Spleen (tissue), 7 donors: ENCODE measurements around the gene ARID4B.

Source experiments
- POLR2AphosphoS5 ChIP-seq, 3 donors: sonication (generic); formaldehyde crosslinking; IDR thresholded peaks; one replicate each; pipeline ENCODE4 v1.5.1; 2017; ENCODE audit warnings: antibody characterized with exemption in 3 of 3
- TF ChIP-seq, protein P1 (sequence below), 11 experiments: fragments of 200-600 bp in 7 of 11; fragments of 450-650 bp in 4 of 11; sonication (generic) in 4 of 11; IDR thresholded peaks in 8 of 11; conservative IDR thresholded peaks in 3 of 11; 1 replicate in 7 of 11; 2 replicates in 4 of 11; pipeline versions ENCODE4 v1.4.0 to v1.8.0; 2016 to 2021; ENCODE audit warnings: antibody characterized with exemption in 11 of 11, inconsistent platforms in 4 of 11, mild to moderate bottlenecking in 1 of 11
- donor health status: DM: no; HTN: no; CAD: no; lungs with moderate emphysema.
- donor health status: DM: no; HTN: no; CAD: no.
- donor health status: DM: no; HTN: no; CAD: no.

DNA sequence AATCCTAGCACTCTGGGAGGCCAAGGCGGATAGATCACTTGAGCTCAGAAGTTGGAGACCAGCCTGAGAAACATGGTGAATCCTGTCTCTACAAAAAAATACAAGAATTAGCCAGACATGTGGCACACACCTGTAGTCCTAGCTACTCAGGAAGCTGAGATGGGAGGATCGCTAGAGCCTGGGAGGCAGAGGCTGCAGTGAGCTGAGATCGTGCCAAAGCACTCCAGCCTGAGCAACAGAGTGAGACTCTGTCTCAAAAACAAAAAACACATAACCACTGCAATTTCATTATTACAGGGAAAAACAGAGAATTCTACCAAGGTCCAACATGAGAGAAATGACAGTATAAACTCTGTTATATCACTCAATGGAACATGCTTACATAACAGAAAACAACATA is 194.9 kb downstream of the ARID4B start:
- TF ChIP-seq, protein P1, sequence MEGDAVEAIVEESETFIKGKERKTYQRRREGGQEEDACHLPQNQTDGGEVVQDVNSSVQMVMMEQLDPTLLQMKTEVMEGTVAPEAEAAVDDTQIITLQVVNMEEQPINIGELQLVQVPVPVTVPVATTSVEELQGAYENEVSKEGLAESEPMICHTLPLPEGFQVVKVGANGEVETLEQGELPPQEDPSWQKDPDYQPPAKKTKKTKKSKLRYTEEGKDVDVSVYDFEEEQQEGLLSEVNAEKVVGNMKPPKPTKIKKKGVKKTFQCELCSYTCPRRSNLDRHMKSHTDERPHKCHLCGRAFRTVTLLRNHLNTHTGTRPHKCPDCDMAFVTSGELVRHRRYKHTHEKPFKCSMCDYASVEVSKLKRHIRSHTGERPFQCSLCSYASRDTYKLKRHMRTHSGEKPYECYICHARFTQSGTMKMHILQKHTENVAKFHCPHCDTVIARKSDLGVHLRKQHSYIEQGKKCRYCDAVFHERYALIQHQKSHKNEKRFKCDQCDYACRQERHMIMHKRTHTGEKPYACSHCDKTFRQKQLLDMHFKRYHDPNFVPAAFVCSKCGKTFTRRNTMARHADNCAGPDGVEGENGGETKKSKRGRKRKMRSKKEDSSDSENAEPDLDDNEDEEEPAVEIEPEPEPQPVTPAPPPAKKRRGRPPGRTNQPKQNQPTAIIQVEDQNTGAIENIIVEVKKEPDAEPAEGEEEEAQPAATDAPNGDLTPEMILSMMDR (IDR thresholded peaks at IDR 0.05 in 8 of 11, conservative IDR thresholded peaks at IDR 0.05 in 3 of 11), result no peak
- TF ChIP-seq POLR2AphosphoS5 (IDR thresholded peaks at IDR 0.05), result no peak
